SK-N-SH (cell line): Measurements from ENCODE around the gene E2F1. TPM values are rescaled to one million over a fixed set of nuclear protein-coding genes. Genes with fewer than 3 reads are reported as not detected.
A peak's percentile ranks its signal among the peaks of the same experiment; 100 is the strongest.
"Not testable (repeated sequence)": the region's sequence is repeated elsewhere in the genome, so short reads cannot be mapped to it uniquely, and the experiment has no call there.

Experiments
- CTCF ChIA-PET: fragments of 300-600, 350-600 bp; formaldehyde crosslinking; extraction: SDS; loops from one replicate; lab custom pipeline; 2021; lab: Yijun Ruan, JAX
- POLR2A ChIA-PET: fragments of 350-600 bp; sonication (Branson Sonifier 250); formaldehyde crosslinking; extraction: SDS; loops from one replicate; lab custom pipeline; 2020; ENCODE audit warnings: antibody characterized with exemption, inconsistent platforms; lab: Yijun Ruan, JAX
- DNase-seq: peaks from one replicate; pipeline ENCODE4 v3.0.0; 2012
- H2AFZ ChIP-seq: fragments of 200-600 bp; sonication (generic); 2 replicates; pipeline ENCODE4 v1.8.1; 2016; ENCODE audit warnings: antibody characterized with exemption, mild to moderate bottlenecking, low read depth
- H3F3A ChIP-seq: fragments of 200-600 bp; sonication (generic); replicated peaks from 2 replicates; pipeline ENCODE3; 2016; ENCODE audit warnings: antibody characterized with exemption, mild to moderate bottlenecking; ENCODE audit not compliant: insufficient read depth
- H3K27ac ChIP-seq, 2 experiments: fragments of 200-500 bp in 1 of 2; fragments of 200-600 bp in 1 of 2; sonication (Bioruptor generic) in 1 of 2; sonication (generic), shearing (Covaris generic) in 1 of 2; 2 replicates each; pipeline versions ENCODE4 v1.5.1 to v1.6.1; 2014 to 2016; ENCODE audit warnings: low read depth in 2 of 2, inconsistent platforms in 1 of 2, low read length in 1 of 2, mild to moderate bottlenecking in 1 of 2, mixed read lengths in 1 of 2
- H3K27me3 ChIP-seq: fragments of 200-600 bp; sonication (generic), shearing (Covaris generic); 2 replicates; pipeline ENCODE4 v1.6.1; 2016; ENCODE audit warnings: mixed run types; ENCODE audit not compliant: insufficient read depth
- H3K36me3 ChIP-seq, 2 experiments: fragments of 200-500 bp in 1 of 2; fragments of 200-600 bp in 1 of 2; sonication (Bioruptor generic) in 1 of 2; sonication (generic) in 1 of 2; replicated peaks in 1 of 2; 2 replicates each; pipeline versions ENCODE3 to v1.5.1; 2014 to 2016; ENCODE audit warnings: low read length in 1 of 2, mild to moderate bottlenecking in 1 of 2; ENCODE audit not compliant: insufficient read depth in 2 of 2, control insufficient read depth in 1 of 2
- H3K4me1 ChIP-seq, 2 experiments: fragments of 200-500 bp in 1 of 2; fragments of 200-600 bp in 1 of 2; sonication (Bioruptor generic) in 1 of 2; sonication (generic), shearing (Covaris generic) in 1 of 2; 2 replicates each; pipeline versions ENCODE4 v1.5.1 to v1.6.1; 2014 to 2016; ENCODE audit warnings: low read depth in 1 of 2, low read length in 1 of 2, mixed run types in 1 of 2; ENCODE audit not compliant: insufficient read depth in 2 of 2, control insufficient read depth in 1 of 2
- H3K4me2 ChIP-seq: fragments of 200-600 bp; sonication (generic), shearing (Covaris generic); 2 replicates; pipeline ENCODE4 v1.6.1; 2017; ENCODE audit warnings: mixed run types
- H3K4me3 ChIP-seq, 2 experiments: fragments of 200-500 bp in 1 of 2; fragments of 200-600 bp in 1 of 2; sonication (Bioruptor generic) in 1 of 2; sonication (generic), shearing (Covaris generic) in 1 of 2; 2 replicates each; pipeline versions ENCODE4 v1.5.1 to v1.8.1; 2014 to 2016; ENCODE audit warnings: low read depth in 2 of 2, inconsistent platforms in 1 of 2, low read length in 1 of 2, mild to moderate bottlenecking in 1 of 2, mixed read lengths in 1 of 2, moderate library complexity in 1 of 2
- H3K79me2 ChIP-seq: fragments of 200-600 bp; sonication (generic); 2 replicates; pipeline ENCODE4 v1.8.1; 2017; ENCODE audit warnings: mild to moderate bottlenecking; ENCODE audit not compliant: insufficient read depth
- H3K9ac ChIP-seq: fragments of 200-600 bp; sonication (generic); 2 replicates; pipeline ENCODE4 v1.6.1; 2017; ENCODE audit warnings: mixed run types
- H3K9me2 ChIP-seq: fragments of 200-600 bp; sonication (generic); 2 replicates; pipeline ENCODE4 v1.6.1; 2017; ENCODE audit warnings: mixed run types
- H3K9me3 ChIP-seq: fragments of 200-600 bp; sonication (generic); 2 replicates; pipeline ENCODE4 v1.6.1; 2017; ENCODE audit warnings: mixed run types, mild to moderate bottlenecking, moderate library complexity
- H4K20me1 ChIP-seq: fragments of 200-600 bp; sonication (generic); 2 replicates; pipeline ENCODE4 v1.6.1; 2017; ENCODE audit warnings: mild to moderate bottlenecking, mixed run types; ENCODE audit not compliant: insufficient read depth
- CHD2 ChIP-seq: fragments of 150-350 bp; IDR thresholded peaks from 2 replicates; pipeline ENCODE4 v1.6.1; 2018; ENCODE audit warnings: low read length; ENCODE audit not compliant: partially characterized antibody
- FOXJ3 ChIP-seq: sonication (generic); formaldehyde crosslinking; IDR thresholded peaks from 2 replicates; pipeline ENCODE4 v1.5.1; 2020; ENCODE audit warnings: mild to moderate bottlenecking, missing genetic modification reagents
- FOXM1 ChIP-seq: IDR thresholded peaks from 2 replicates; pipeline ENCODE4 v1.4.0; 2012; ENCODE audit warnings: low read depth, mild to moderate bottlenecking
- JUND ChIP-seq: IDR thresholded peaks from 2 replicates; pipeline ENCODE4 v1.4.0; 2012
- MXI1 ChIP-seq: IDR thresholded peaks from 2 replicates; pipeline ENCODE4 v1.6.1; 2012; ENCODE audit warnings: mild to moderate bottlenecking, low read depth, low read length, improper control_type of control experiment
- NFIC ChIP-seq: IDR thresholded peaks from 2 replicates; pipeline ENCODE4 v1.4.0; 2012; ENCODE audit warnings: borderline replicate concordance
- RCOR1 ChIP-seq: fragments of 150-350 bp; IDR thresholded peaks from 2 replicates; pipeline ENCODE4 v1.6.1; 2017; ENCODE audit warnings: antibody characterized with exemption, low read length
- REST ChIP-seq: IDR thresholded peaks from 2 replicates; pipeline ENCODE4 v1.6.1; 2012; ENCODE audit warnings: mild to moderate bottlenecking, low read depth, low read length, moderate library complexity
- RXRA ChIP-seq: IDR thresholded peaks from 2 replicates; pipeline ENCODE4 v1.4.0; 2012; ENCODE audit warnings: low read depth, mild to moderate bottlenecking, borderline replicate concordance
- SMC3 ChIP-seq: IDR thresholded peaks from 2 replicates; pipeline ENCODE4 v1.6.1; 2012; ENCODE audit warnings: low read depth, low read length, improper control_type of control experiment
- TCF12 ChIP-seq: IDR thresholded peaks from 2 replicates; pipeline ENCODE4 v1.4.0; 2012
- ZBTB33 ChIP-seq: IDR thresholded peaks from 2 replicates; pipeline ENCODE4 v1.4.0; 2012; ENCODE audit warnings: low read depth, borderline replicate concordance
- WGBS: methylation state at CpG from one replicate; pipeline ENCODE4 v1.1.6; 2017; ENCODE audit warnings: low lambda C conversion rate; 5-methylcytosine and 5-hydroxymethylcytosine counted together
- polyA plus RNA-seq, 3 experiments: library from polyadenylated mRNA; depleted of rRNA; stranded (reverse); fragments of >200 nt; gene quantifications; 2 replicates each; pipeline ENCODE4 v1.2.3, GENCODE V29; 2012
- TF ChIP-seq, protein P1 (sequence below): fragments of 150-350 bp; IDR thresholded peaks from 2 replicates; pipeline ENCODE4 v1.6.1; 2016; ENCODE audit warnings: mild to moderate bottlenecking, low read depth, low read length

Gene E2F1
- polyA plus RNA-seq, 1 of the 3 experiments (the other 2 are of a cell fraction): 15.0 TPM

DNA sequence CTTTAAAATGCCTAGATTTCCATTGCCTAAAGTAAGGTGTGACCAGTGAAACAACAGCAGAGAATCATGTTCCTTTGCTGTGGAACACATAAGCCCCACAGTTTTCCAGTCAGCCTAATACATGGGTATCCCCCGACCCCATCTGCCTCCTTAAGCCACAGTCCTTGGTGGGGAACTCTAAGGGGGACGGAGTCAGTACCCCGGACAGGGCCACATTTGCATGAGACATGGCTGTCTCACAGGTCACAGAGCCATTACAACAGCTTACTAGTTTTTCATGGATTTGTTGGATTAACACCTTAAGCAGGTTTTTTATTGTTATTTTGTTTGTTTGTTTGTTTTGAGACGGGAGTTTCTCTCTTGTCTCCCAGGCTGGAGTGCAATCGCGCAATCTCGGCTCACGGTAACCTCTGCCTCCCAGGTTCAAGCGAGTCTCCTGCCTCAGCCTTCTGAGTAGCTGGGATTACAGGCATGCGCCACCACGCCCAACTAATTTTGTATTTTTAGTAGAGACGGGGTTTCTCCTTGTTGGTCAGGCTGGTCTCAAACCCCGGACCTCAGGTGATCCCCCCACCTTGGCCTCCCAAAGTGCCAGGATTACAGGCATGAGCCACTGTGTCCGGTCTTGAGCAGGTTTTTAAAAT is 39.1 kb downstream of the E2F1 start:
- POLR2A ChIA-PET: interaction anchor here (1.7 kb wide), 1 partner anchor 20 kb away, joined by 4 read pairs; the partner anchor contains the start of gene ACTL10
- not testable (repeated sequence) for H3K9ac ChIP-seq, H3K4me2 ChIP-seq

GRCh38 chr20:33646191-33646590 is 40.0 kb downstream of the E2F1 start:
- peaks cover 16% of the 10 kb centered on the region for H3F3A ChIP-seq
- no peaks in the 10 kb centered on the region for H3K79me2 ChIP-seq
- no peaks in the 10 kb centered on the region for H3K9me3 ChIP-seq
- peaks cover 13 to 44% of the 10 kb centered on the region in 2 experiments; a peak in 3 of 4 replicates for H3K4me1 ChIP-seq
- CTCF ChIA-PET: no interaction called here
- H3K4me3 ChIP-seq: no peak overlapping the region
- no peaks in the 10 kb centered on the region for H3K27me3 ChIP-seq
- H2AFZ ChIP-seq: no peak overlapping the region
- TF ChIP-seq FOXJ3 (CRISPR knock-in tag) (no peak), RXRA (no peak), RCOR1 (no peak), SMC3 (no peak), JUND (no peak), MXI1 (no peak), FOXM1 (no peak), CHD2 (no peak), NFIC (no peak), TCF12 (no peak), ZBTB33 (no peak)
- TF ChIP-seq, protein P1, sequence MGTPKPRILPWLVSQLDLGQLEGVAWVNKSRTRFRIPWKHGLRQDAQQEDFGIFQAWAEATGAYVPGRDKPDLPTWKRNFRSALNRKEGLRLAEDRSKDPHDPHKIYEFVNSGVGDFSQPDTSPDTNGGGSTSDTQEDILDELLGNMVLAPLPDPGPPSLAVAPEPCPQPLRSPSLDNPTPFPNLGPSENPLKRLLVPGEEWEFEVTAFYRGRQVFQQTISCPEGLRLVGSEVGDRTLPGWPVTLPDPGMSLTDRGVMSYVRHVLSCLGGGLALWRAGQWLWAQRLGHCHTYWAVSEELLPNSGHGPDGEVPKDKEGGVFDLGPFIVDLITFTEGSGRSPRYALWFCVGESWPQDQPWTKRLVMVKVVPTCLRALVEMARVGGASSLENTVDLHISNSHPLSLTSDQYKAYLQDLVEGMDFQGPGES: no peak
- DNase-seq: no peak
- peaks cover 32% of the 10 kb centered on the region for H4K20me1 ChIP-seq
- POLR2A ChIA-PET: interaction anchor here (1.7 kb wide), 1 partner anchor 21 kb away, joined by 4 read pairs; the partner anchor contains the start of gene ACTL10
- no peak overlapping the region for H3K27ac ChIP-seq
- H3K36me3 ChIP-seq: peaks cover 7 to 23% of the 10 kb centered on the region in 2 experiments
- WGBS: 95% methylated on average over 5 of the region's 5 CpGs
- H3K9ac ChIP-seq: no peak overlapping the region
- no peak overlapping the region for H3K4me2 ChIP-seq
- no peaks in the 10 kb centered on the region for H3K9me2 ChIP-seq

More for the DNA sequence above, 39.1 kb downstream of the E2F1 start:
- Histone ChIP-seq H3K4me1 (peaks cover 13 to 51% of the 10 kb centered on the region in 2 experiments; a peak in 3 of 4 replicates), H3K36me3 (peaks cover 3 to 16% of the 10 kb centered on the region in 2 experiments), H3F3A (peaks cover 16% of the 10 kb centered on the region), H3K27ac (peak overlapping the region in 1 of 2 experiments; percentile 0; a peak in 1 of 4 replicates), H4K20me1 (peaks cover 32% of the 10 kb centered on the region)
- not testable (repeated sequence) for DNase-seq, H3K9me2 ChIP-seq, H3K4me3 ChIP-seq, H3K9me3 ChIP-seq, H3K27me3 ChIP-seq, H2AFZ ChIP-seq, H3K79me2 ChIP-seq
- CTCF ChIA-PET: interaction anchor here (1.0 to 3.4 kb wide), 3 partner anchors 70 to 190 kb away, joined by 3 to 20 read pairs (median 16); no protein-coding TSS in a partner anchor
- peak; percentile 89 for TF ChIP-seq REST
- 97% methylated on average over 14 of the region's 14 CpGs for WGBS
